HCT116 (cell line): ENCODE data around the gene PCLO. TPM values are rescaled to one million over a fixed set of nuclear protein-coding genes. Genes with fewer than 3 reads are reported as not detected.
"Not testable (repeated sequence)": the region's sequence is repeated elsewhere in the genome, so short reads cannot be mapped to it uniquely, and the experiment has no call there.

Source experiments
- ATAC-seq: fragments of 200-7000 bp; cut with Tn5 transposase; 2 replicates; pipeline ENCODE4 v1.9.1; 2020; ENCODE audit warnings: mild to moderate bottlenecking, moderate library complexity
- BruUV-seq: library from RNA; stranded (reverse); fragments of 400-500 nt; replicated peaks from 2 replicates; lab custom pipeline; 2021; lab: Mats Ljungman, UMichigan
- CTCF ChIA-PET: fragments of 300-600 bp; sonication (Branson Sonifier 250); formaldehyde crosslinking; loops from one replicate; lab custom pipeline; 2021; ENCODE audit warnings: antibody characterized with exemption; lab: Charles Lee
- POLR2A ChIA-PET: fragments of 300-600, 350-600 bp; sonication (Branson Sonifier 250); formaldehyde crosslinking; loops from one replicate; lab custom pipeline; 2021; ENCODE audit warnings: antibody characterized with exemption; lab: Charles Lee
- RAD21 ChIA-PET, 2 experiments: fragments of 300-600 bp; sonication (Branson Sonifier 250); formaldehyde crosslinking; loops; one replicate each; lab custom pipeline; 2023; ENCODE audit warnings: low total read pairs in 2 of 2; ENCODE audit not compliant: uncharacterized antibody in 2 of 2, unreplicated experiment in 2 of 2, low non-redundant PET in 1 of 2; lab: Charles Lee
- DNase-seq: peaks from one replicate; pipeline ENCODE4 v3.0.0-alpha.2; 2010; ENCODE audit warnings: low read depth, low spot score
- H2AFZ ChIP-seq: fragments of 200-600 bp; shearing (Covaris generic), sonication (generic); 2 replicates; pipeline ENCODE4 v1.6.1; 2017; ENCODE audit warnings: low read depth, mixed run types, mixed read lengths, antibody characterized with exemption, low read length; ENCODE audit not compliant: poor library complexity, severe bottlenecking
- H3K27ac ChIP-seq: 2 replicates; pipeline ENCODE4 v1.5.1; 2012; ENCODE audit warnings: low read depth, low read length
- H3K27me3 ChIP-seq: fragments of 200-600 bp; sonication (generic); 2 replicates; pipeline ENCODE4 v1.6.1; 2016; ENCODE audit warnings: mixed run types, low read length, mixed read lengths; ENCODE audit not compliant: insufficient read depth
- H3K36me3 ChIP-seq, 2 experiments: fragments of 200-500 bp in 1 of 2; fragments of 200-600 bp in 1 of 2; sonication (Bioruptor generic) in 1 of 2; sonication (generic) in 1 of 2; 2 replicates each; pipeline versions ENCODE4 v1.5.1 to v1.6.1; 2014 to 2016; ENCODE audit warnings: low read length in 2 of 2, inconsistent platforms in 1 of 2, mixed read lengths in 1 of 2, mixed run types in 1 of 2; ENCODE audit not compliant: insufficient read depth in 2 of 2, control insufficient read depth in 1 of 2
- H3K4me1 ChIP-seq, 2 experiments: fragments of 200-600 bp in 1 of 2; sonication (generic) in 1 of 2; 2 replicates each; pipeline versions ENCODE4 v1.5.1 to v1.6.1; 2012 to 2017; ENCODE audit warnings: low read length in 2 of 2, inconsistent platforms in 1 of 2, mild to moderate bottlenecking in 1 of 2, mixed read lengths in 1 of 2, mixed run types in 1 of 2, moderate library complexity in 1 of 2; ENCODE audit not compliant: insufficient read depth in 2 of 2, control insufficient read depth in 1 of 2
- H3K4me2 ChIP-seq: fragments of 200-600 bp; sonication (generic); 2 replicates; pipeline ENCODE4 v1.6.1; 2017; ENCODE audit warnings: mixed run types, low read length, mixed read lengths
- H3K4me3 ChIP-seq, 2 experiments: fragments of 200-600 bp in 1 of 2; sonication (generic) in 1 of 2; replicated peaks in 1 of 2; 2 replicates each; pipeline ENCODE4 v1.5.1; 2011 to 2016; ENCODE audit warnings: low read length in 2 of 2, control low read depth in 1 of 2, low read depth in 1 of 2, mild to moderate bottlenecking in 1 of 2, mixed read lengths in 1 of 2, mixed run types in 1 of 2
- H3K79me2 ChIP-seq: fragments of 200-600 bp; sonication (generic); 2 replicates; pipeline ENCODE4 v1.6.1; 2017; ENCODE audit warnings: mild to moderate bottlenecking, mixed run types, low read length, moderate library complexity, mixed read lengths; ENCODE audit not compliant: insufficient read depth
- H3K9ac ChIP-seq: fragments of 200-600 bp; sonication (generic); 2 replicates; pipeline ENCODE4 v1.6.1; 2016; ENCODE audit warnings: low read length, mixed read lengths
- H3K9me2 ChIP-seq: fragments of 200-600 bp; sonication (generic), shearing (Covaris generic); 2 replicates; pipeline ENCODE4 v1.6.1; 2017; ENCODE audit warnings: mixed run types, mild to moderate bottlenecking, moderate library complexity; ENCODE audit not compliant: insufficient read depth
- H3K9me3 ChIP-seq, 2 experiments: fragments of 200-500 bp in 1 of 2; fragments of 200-600 bp in 1 of 2; sonication (Bioruptor generic) in 1 of 2; sonication (generic) in 1 of 2; 2 replicates each; pipeline ENCODE4 v1.6.1; 2014 to 2017; ENCODE audit warnings: low read length in 2 of 2, mixed read lengths in 2 of 2, inconsistent platforms in 1 of 2, low read depth in 1 of 2, mild to moderate bottlenecking in 1 of 2, mixed run types in 1 of 2, moderate library complexity in 1 of 2; ENCODE audit not compliant: control insufficient read depth in 1 of 2, insufficient read depth in 1 of 2
- H4K20me1 ChIP-seq: fragments of 200-600 bp; sonication (generic), shearing (Covaris generic); 2 replicates; pipeline ENCODE4 v1.6.1; 2017; ENCODE audit warnings: mixed run types, mild to moderate bottlenecking, moderate library complexity; ENCODE audit not compliant: insufficient read depth
- ATF3 ChIP-seq: IDR thresholded peaks from 2 replicates; pipeline ENCODE4 v1.6.1; 2012
- CBX3 ChIP-seq: IDR thresholded peaks from 2 replicates; pipeline ENCODE4 v1.6.1; 2012; ENCODE audit warnings: low read depth
- EZH2phosphoT487 ChIP-seq: fragments of 200-600 bp; IDR thresholded peaks from 2 replicates; pipeline ENCODE4 v1.6.1; 2018; ENCODE audit warnings: antibody characterized with exemption, borderline replicate concordance
- FOSL1 ChIP-seq: IDR thresholded peaks from 2 replicates; pipeline ENCODE4 v1.6.1; 2012; ENCODE audit warnings: low read depth
- POLR2A ChIP-seq: IDR thresholded peaks from 2 replicates; pipeline ENCODE4 v1.7.0; 2011; ENCODE audit warnings: borderline replicate concordance; ENCODE audit not compliant: insufficient read depth, insufficient read length; ENCODE audit errors: extremely low read depth
- POLR2AphosphoS5 ChIP-seq: IDR thresholded peaks from 2 replicates; pipeline ENCODE4 v1.6.1; 2011; ENCODE audit warnings: mild to moderate bottlenecking, low read depth, low read length, moderate library complexity
- SRF ChIP-seq: IDR thresholded peaks from 2 replicates; pipeline ENCODE4 v1.6.1; 2012; ENCODE audit warnings: low read depth
- YY1 ChIP-seq: IDR thresholded peaks from 2 replicates; pipeline ENCODE4 v1.6.1; 2011; ENCODE audit warnings: low read length, low read depth, moderate library complexity, mild to moderate bottlenecking; ENCODE audit not compliant: insufficient replicate concordance; ENCODE audit errors: extremely low read depth
- ZFX ChIP-seq: fragments of 450-650 bp; IDR thresholded peaks from 2 replicates; pipeline ENCODE4 v1.6.1; 2017
- intact Hi-C: fragments of 100-400 bp; cut with micrococcal nuclease; formaldehyde crosslinking; loops from 2 replicates; pipeline ENCODE4 v1.10.0; 2022
- total RNA-seq: library from RNA; stranded (reverse); gene quantifications from one replicate; pipeline ENCODE4 v1.2.1, GENCODE V29; 2021; ENCODE audit not compliant: unreplicated experiment
- TF ChIP-seq, protein P1 (sequence below): IDR thresholded peaks from 2 replicates; pipeline ENCODE4 v1.6.1; 2011; ENCODE audit warnings: mild to moderate bottlenecking, low read length, moderate library complexity; ENCODE audit not compliant: insufficient replicate concordance; ENCODE audit errors: extremely low read depth
- TF ChIP-seq, protein P2 (sequence below): IDR thresholded peaks from 2 replicates; pipeline ENCODE4 v1.6.1; 2012; ENCODE audit warnings: low read depth

The PCLO gene
- total RNA-seq, 1 experiment from 2014 or later = 2.4 TPM

GRCh38 chr7:82906502-82906901 is 256.2 kb downstream of the PCLO start (continued):
- no peak for TF ChIP-seq YY1
- no peak for TF ChIP-seq SRF
- TF ChIP-seq CBX3 = no peak
- TF ChIP-seq, protein P1, sequence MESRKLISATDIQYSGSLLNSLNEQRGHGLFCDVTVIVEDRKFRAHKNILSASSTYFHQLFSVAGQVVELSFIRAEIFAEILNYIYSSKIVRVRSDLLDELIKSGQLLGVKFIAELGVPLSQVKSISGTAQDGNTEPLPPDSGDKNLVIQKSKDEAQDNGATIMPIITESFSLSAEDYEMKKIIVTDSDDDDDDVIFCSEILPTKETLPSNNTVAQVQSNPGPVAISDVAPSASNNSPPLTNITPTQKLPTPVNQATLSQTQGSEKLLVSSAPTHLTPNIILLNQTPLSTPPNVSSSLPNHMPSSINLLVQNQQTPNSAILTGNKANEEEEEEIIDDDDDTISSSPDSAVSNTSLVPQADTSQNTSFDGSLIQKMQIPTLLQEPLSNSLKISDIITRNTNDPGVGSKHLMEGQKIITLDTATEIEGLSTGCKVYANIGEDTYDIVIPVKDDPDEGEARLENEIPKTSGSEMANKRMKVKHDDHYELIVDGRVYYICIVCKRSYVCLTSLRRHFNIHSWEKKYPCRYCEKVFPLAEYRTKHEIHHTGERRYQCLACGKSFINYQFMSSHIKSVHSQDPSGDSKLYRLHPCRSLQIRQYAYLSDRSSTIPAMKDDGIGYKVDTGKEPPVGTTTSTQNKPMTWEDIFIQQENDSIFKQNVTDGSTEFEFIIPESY = no peak
- no peak for TF ChIP-seq ZFX
- TF ChIP-seq FOSL1 = no peak

DNA sequence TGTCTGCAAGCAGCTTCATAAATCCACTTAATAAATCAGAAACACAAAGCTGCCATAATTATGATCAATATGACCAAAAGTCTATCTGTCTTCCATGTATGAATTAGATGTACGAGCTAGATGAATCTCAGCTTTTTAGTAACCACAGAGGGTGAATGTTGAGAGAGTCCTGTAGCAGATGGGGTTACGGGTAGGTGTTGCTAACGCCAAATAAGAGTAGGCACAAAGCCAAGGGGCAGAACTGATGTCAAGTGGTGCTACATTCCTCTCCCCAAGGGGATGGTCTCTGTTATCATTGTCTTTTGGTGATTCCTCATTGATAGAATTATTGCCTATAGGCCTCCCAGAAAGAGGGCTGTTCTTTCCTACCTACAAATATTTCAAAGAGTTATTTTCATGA is 257.8 kb downstream of the PCLO start:
- TF ChIP-seq ATF3 (no peak), ZFX (no peak), POLR2AphosphoS5 (no peak), POLR2A (no peak), EZH2phosphoT487 (no peak)
- TF ChIP-seq, protein P2, sequence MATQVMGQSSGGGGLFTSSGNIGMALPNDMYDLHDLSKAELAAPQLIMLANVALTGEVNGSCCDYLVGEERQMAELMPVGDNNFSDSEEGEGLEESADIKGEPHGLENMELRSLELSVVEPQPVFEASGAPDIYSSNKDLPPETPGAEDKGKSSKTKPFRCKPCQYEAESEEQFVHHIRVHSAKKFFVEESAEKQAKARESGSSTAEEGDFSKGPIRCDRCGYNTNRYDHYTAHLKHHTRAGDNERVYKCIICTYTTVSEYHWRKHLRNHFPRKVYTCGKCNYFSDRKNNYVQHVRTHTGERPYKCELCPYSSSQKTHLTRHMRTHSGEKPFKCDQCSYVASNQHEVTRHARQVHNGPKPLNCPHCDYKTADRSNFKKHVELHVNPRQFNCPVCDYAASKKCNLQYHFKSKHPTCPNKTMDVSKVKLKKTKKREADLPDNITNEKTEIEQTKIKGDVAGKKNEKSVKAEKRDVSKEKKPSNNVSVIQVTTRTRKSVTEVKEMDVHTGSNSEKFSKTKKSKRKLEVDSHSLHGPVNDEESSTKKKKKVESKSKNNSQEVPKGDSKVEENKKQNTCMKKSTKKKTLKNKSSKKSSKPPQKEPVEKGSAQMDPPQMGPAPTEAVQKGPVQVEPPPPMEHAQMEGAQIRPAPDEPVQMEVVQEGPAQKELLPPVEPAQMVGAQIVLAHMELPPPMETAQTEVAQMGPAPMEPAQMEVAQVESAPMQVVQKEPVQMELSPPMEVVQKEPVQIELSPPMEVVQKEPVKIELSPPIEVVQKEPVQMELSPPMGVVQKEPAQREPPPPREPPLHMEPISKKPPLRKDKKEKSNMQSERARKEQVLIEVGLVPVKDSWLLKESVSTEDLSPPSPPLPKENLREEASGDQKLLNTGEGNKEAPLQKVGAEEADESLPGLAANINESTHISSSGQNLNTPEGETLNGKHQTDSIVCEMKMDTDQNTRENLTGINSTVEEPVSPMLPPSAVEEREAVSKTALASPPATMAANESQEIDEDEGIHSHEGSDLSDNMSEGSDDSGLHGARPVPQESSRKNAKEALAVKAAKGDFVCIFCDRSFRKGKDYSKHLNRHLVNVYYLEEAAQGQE = no peak
- Histone ChIP-seq H3K27me3 (no peaks in the 10 kb centered on the region), H3K9me3 (no peaks in the 10 kb centered on the region), H3K36me3 (no peaks in the 10 kb centered on the region), H3K9me2 (no peaks in the 10 kb centered on the region), H2AFZ (no peak overlapping the region), H3K27ac (no peak overlapping the region), H3K79me2 (no peaks in the 10 kb centered on the region), H3K4me1 (no peaks in the 10 kb centered on the region), H3K4me2 (no peak overlapping the region), H4K20me1 (no peaks in the 10 kb centered on the region), H3K9ac (no peak overlapping the region), H3K4me3 (no peak overlapping the region)
- intact Hi-C loops = no loop called here
- DNase-seq = no peak
- no TSS peak for BruUV-seq
- RAD21 ChIA-PET = no interaction called here
- POLR2A ChIA-PET = no interaction called here
- CTCF ChIA-PET = no interaction called here
- no peak for ATAC-seq

- H3K4me2 ChIP-seq, H2AFZ ChIP-seq, CTCF ChIA-PET, BruUV-seq, H3K27ac ChIP-seq, H3K9me3 ChIP-seq, POLR2A ChIA-PET, H3K27me3 ChIP-seq, H3K4me3 ChIP-seq, H3K4me1 ChIP-seq, H4K20me1 ChIP-seq, DNase-seq, H3K79me2 ChIP-seq, ATAC-seq, H3K36me3 ChIP-seq, H3K9me2 ChIP-seq, RAD21 ChIA-PET, H3K9ac ChIP-seq, intact Hi-C loops: not testable (repeated sequence)
Observed at GRCh38 chr7:82901098-82901497, 261.6 kb downstream of the PCLO start.
